Activated CD4-positive, alpha-beta T cell treated with anti-CD3 and anti-CD28 coated beads for 1 hour (primary cell): ENCODE data around the gene GPR152.

ENCODE experiments used
- DNase-seq: peaks from one replicate; pipeline ENCODE4 v3.0.0-alpha.2; 2020

GPR152 gene

DNA sequence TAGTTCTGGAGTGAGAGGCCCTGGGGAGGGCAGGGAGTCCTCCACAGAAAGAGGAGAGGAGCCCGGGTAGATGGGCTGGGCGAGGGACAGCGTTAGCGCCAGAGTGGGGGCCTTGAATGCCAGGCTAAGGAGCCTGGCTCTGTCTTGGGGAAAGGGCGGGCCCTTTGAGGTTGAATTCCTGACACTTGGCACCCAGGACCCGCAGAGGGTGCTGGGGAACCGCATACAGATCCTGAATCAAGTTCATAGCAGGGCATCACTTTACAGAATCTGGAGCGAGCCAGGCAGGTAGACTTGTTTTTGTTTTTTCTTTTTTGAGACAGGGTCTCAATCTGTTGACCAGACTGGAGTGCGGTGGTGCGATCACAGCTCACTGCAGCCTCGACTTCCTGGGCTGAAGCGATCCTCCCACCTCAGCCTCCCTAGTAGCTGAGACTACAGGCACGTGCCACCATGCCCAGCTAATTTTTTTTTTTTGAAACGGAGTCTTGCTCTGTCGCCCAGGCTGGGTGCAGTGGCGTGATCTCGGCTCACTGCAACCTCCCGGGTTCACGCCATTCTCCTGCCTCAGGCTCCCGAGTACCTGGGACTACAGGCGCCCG lies 31.0 kb downstream of the GPR152 start:
- no peak for DNase-seq

GRCh38 chr11:67420646-67421429 lies 31.7 kb downstream of the GPR152 start:
- DNase-seq, result peak; percentile 99

- no peak for DNase-seq
Observed at GRCh38 chr11:67420147-67420645, 32.3 kb downstream of the GPR152 start.

DNA sequence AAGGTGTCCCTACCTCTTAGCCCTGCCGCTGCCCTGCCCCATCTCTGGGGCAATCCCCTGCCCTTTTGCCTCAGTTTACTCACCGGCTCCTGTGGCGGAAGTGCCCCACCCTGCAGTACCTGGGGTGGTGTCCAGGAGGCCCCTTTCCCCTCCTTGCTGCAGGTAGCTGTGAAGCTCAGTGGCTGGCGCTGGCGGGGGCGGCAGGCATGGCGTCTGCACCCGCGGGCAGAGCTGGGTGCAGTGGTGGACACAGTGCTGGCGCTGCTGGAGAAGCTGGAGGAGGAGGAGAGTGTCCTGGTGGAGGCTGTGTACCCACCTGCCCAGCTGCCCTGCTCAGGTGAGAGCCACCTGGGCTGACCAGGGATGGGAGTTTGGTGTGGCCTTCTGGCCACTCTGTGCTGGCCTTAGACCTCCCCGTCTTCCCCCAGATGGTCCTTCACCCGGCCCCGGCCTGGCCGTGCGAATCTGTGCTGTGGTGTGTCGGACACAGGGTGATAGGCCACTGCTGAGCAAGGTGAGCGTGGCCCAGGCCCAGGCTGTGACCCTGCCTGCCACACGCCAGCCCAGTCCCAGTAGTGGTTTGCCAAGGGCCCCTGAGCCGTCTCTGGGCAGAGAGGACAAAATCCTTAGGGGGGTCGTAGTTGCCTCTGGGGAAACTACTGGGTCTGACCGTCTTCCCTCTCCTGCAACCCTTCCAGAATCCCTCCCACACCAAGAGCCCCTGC lies 33.0 kb downstream of the GPR152 start:
- no peak for DNase-seq

DNA sequence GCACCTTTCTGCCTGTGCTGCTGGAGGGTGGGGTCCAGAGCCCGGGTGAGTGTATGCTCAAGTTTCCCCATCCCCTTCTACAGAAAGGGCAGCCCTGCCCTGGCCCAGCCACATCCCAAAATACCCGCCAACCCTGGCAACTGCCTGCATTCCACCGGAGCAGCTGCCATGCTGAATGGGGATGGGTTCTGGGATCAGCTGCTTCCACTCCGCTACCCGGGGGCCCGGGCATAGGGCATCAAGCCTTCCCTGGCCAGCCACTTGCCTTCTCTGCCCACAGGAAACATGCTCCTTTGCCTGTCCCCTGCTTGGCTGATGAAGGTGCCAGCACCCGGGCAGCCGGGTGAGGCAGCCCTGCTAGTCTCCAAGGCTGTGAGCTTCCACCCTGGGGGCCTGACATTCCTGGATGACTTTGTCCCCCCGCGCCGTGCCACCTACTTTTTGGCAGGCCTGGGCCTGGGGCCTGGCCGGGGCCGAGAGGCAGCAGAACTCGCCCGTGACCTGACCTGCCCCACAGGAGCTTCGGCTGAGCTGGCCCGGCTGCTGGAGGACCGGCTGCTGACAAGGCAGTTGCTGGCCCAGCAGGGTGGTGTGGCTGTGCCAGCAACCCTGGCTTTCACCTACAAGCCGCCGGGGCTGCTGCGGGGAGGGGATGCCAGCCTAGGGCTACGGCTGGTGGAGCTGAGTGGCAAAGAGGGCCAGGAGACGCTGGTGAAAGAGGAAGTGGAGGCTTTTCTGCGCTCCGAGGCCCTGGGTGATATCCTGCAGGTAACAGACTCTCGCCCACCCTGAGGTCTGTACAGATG lies 33.9 kb downstream of the GPR152 start:
- no peak for DNase-seq

DNA sequence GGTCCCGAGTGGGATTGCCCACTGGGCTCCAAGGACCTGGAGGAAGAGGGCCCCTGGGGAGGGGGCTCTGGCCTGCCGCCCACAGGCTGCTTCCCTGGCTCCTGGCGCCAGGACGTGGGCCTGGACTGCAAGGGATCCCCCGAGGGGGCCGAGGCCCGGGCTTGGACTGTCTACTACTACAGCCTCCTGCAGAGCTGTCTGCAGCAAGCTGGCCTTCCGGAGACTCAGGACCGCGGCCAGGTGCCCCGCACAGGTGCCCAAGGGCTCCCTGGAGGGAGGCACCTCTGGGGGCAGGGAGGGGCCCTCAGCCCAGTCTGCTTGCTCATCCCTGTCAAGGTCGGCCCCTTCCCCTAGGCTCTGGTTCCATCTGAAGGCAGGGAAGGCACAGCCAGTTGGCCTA lies 35.1 kb downstream of the GPR152 start:
- DNase-seq, result no peak

GRCh38 chr11:67416416-67417335 lies 35.9 kb downstream of the GPR152 start:
- DNase-seq, result peak; percentile 75

DNA sequence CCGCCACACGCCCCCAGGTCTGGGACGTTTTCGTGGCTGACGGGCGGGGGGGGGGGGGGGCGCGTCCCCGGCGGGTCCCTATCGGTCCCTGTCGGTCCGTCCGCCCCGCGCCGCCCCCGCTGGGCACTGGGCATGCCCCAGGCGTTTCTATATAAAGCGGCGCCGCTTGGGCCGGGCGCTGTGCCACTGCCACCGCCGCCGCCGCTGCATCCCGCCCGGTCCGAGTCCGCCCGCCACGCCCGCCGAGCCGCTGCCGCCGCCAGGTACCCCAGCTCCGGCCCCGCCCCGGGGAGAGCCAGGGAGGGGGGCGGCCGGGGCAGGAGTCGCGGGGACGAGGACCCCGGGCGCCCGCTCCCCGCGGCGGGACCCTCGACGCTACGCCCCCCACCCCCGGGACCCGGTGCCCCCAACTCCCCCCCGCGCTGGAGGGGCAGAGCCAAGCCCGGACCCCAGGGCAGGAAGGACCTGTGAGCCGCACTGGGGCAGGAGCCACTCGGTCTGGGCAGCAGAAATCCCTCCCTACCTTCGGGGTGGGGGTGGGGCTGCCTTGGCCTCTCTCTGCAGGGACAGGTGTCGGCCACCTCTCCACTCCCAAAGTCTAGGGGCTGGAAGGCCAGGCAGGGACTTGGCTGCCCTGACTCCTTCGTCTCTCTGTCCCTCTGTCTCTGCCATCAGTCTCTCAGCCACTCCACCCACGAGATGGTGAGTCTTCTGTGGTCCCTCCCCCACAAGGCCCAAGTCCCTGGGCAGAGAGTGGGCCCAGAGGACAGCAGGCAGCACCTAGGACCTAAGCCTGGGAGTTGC lies 36.8 kb downstream of the GPR152 start, which contains the start of gene CARNS1:
Gene CARNS1, plus strand, starts transcription at position 178 of the 804 bp plus-strand sequence. Its CDS starts 522 bp downstream, at position 700.
- no peak for DNase-seq

DNA sequence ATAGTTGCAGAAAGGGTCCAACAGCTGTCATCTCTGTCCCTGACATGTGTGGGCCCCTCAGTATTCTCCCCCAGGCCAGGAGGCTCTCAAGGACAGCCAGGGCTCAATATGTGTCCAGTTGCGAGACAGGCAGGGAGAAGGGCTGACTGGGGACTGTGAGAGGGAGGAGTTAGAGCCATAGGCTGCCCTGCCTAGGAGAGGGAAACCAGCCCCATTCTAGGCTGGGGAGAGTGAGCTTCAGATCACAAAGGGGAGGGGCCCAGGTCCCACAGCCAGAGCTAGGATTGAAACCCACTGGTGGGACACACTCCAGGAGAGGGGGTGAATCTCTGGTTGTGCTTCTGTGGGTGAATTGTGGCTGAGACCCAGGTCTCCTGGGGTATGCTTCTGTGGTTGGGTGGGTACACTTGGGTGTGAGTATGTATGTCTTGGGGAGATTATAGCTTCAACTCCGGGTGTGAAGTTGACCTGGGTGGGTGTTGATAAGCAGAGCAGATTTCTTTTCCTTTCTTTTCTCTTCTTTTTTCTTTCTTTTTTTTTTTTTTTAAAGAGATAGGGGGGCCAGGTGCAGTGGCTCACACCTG lies 39.2 kb downstream of the GPR152 start:
- DNase-seq, result no peak

DNA sequence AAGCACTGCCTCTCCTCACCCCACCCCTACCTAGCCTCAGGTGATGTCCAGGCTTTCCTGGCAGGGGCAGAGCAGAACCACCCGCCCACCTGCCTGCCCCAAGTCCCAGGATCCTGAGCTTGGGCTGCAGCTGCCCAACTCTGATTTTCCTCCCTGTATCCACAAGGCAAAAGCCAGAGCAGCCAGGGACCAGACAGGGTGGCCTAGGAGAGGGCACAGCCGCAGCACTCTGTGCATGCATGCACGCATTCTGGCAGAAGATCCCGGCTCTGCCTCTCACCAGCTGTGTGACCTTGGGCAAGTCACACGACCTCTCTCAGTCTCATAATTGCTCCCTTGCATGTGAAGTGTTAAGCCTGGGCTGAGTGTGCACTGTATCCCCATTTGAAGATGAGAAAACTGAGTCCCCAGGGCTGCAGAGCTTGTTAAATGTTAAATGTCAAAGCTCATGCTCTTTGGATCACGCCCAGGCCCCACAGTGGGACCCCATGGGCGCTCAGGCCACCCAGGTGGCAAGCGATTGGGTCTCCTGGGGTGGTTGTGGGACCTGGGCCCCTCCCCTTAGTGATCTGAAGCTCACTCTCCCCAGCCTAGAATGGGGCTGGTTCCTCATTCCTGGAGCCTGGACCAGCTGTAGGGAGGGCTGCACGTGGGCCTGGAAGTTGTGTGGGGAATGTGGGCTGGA lies 39.9 kb downstream of the GPR152 start:
- DNase-seq, result no peak

GRCh38 chr11:67411785-67412152 lies 40.8 kb downstream of the GPR152 start:
- no peak for DNase-seq

- DNase-seq, result no peak
Observed at GRCh38 chr11:67410984-67411784, 41.3 kb downstream of the GPR152 start.

DNA sequence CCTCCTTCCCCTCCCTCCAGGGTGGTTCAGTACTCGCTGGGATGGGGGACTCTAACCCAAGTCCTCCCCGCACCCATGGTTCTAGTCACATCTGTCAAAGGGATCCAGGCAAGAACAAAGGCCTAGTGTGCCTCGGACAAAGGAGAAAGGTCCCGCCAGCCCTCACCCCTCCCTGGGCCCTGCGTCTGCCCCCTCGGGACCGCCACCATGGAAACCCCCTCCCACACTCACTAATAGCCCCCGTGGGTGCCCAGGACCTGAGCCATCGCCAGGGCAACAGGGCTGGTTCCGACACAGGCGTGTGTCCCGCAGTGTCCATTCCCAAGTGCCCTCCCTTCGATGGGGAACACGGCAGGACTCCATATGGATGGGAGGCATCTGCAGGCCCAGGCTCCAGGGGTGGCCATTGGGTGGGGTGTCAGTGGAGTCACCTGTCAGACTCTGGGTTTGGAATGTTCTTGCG lies 42.1 kb downstream of the GPR152 start:
- no peak for DNase-seq

GRCh38 chr11:67409781-67410368 lies 42.7 kb downstream of the GPR152 start:
- DNase-seq, result no peak

DNA sequence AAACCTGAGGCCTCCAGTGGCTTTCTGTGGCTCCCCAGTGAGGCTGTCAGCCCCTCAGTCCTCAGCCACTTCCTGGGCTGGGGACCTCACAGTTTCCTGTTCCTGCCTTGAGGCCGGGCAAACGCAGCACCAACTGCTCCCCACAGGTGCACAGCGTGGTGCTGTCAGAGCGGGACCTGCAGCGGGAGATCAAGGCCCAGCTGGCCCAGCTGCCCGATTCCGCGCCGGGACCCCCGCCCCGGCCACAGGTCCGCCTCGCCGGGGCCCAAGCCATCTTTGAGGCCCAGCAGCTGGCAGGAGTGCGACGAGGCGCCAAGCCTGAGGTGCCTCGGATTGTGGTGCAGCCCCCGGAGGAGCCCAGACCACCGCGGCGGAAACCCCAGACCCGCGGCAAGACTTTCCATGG lies 43.3 kb downstream of the GPR152 start:
- peak; percentile 55 for DNase-seq

- DNase-seq, result no peak
Observed at GRCh38 chr11:67408437-67409200, 43.9 kb downstream of the GPR152 start.

DNA sequence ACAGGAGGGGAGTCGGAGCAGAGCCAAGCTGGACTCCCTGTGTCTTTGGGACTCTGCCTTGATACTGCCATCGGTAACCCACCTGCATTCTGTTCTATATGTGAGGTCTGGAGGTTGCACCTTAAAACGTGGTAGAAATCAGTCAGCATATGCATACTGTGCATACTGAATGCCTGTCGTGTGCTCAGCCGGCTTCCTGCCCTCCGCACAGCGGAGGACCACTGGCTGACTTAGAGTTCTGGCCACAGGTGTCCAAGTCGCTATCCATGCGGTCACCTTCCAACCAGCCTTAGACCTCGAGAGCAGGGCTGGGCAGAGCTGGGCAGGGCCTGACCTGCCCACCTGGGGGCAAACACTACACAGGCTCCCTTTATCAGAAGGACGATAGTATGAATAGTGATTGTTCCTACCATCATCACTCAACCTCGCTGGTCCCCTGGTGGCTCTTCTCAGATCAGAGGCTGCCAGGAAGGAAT lies 44.8 kb downstream of the GPR152 start:
- no peak for DNase-seq
